ENCODE results near the gene MTARC1.

The MTARC1 gene

DNA sequence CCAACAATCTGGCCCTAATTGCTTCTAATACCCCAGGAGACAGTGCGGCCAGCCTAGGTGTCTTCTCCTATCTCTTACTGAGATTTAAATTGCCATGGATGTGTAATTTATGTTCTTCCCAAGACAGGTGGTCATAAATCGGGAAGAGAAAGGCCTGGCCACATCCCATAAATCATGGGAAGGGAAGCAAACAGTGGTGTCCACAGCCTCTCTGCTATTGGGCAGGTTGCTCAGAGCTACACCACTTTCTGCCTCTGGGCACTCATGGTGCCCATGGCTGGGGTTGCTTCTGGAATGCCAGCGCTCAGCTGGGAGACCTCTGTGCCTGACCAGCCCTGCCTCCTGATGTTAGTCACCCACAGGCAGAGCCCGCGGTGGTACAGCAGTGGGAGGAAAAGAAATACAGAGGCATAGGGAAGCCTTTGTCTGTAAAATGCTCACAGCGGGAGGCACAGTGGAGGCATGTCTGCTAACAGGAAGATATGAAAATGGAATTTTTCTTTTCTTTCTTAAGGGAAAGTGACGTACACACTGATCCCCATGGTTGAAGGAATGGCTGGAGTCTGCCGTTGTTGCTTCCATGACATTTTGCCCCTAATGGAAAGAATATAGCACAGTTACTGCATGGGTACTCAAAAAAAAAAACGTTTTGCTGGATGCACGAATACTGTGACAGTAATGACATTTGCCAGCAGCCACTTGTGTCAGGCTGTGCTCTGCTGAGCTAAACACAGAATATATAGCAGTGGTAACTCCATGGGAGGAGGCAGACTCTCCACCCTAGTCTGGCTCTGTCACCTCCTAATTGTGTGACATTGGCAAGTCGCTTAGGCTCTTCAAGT is 21.9 kb downstream of the MTARC1 start:
- DNase-seq, result no peak

DNA sequence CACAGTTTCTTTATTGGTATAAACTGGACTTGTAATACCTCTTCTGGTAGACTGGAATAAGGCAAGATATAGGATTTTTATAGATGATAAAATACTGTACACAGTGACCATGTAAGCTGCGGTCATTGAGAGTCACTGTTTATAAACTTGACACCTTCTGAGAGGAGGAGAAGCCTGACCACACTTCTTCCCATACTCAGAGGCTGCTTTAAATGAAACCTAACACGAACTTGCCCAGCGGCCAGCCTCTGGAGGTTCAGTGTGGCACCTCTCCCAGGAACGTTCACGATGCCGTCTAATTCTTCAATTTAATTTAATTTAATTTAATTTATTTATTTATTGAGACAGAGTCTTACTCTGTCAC is 22.5 kb downstream of the MTARC1 start:
- no peak for DNase-seq

- DNase-seq, result no peak
Measured at GRCh38 chr1:220809704-220810103, 23.0 kb downstream of the MTARC1 start.

DNA sequence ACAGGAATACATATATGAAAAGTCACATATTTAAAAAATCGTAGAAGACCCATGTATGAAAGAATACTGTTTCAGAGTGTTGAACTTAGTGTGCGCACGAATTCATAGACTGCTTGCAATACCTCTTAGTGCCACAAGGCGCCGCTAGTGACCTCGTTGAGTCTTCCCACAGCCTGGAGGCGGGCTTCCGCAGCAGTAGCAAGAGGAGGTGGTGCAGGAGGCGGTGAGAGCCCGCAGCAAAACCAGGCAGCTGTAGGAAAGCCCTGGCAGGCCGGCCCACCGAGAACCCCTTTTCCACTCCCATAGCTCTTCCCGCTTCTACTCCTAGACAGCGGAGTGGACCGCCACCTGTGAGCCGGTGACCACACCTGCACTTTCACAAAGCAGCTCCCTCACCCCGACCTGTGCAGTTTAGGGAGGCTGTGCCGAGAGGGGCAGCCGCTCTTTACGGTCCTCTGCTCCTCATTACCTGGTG is 23.5 kb downstream of the MTARC1 start:
- peak; percentile 45 for DNase-seq

GRCh38 chr1:220810963-220811362 is 24.2 kb downstream of the MTARC1 start:
- DNase-seq, result no peak

DNA sequence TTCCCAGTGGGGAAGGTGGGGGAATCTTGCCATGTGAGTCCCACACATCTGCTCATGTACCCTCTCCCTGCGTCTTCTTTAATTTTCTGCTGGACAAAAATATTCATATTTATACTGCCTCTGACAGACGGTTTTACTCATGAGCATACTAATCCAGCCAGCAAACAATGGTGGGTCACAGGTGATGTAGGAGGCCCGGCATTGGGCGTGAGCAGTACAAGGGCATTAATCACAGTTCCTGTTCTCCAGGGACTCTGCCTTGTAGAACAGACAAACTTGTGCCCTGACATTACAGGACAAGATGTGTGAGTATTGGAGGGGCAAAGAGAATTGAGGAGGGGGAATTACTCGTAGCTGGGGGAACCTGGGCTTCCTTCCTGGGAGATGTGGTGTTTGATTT is 25.0 kb downstream of the MTARC1 start:
- DNase-seq, result no peak

DNA sequence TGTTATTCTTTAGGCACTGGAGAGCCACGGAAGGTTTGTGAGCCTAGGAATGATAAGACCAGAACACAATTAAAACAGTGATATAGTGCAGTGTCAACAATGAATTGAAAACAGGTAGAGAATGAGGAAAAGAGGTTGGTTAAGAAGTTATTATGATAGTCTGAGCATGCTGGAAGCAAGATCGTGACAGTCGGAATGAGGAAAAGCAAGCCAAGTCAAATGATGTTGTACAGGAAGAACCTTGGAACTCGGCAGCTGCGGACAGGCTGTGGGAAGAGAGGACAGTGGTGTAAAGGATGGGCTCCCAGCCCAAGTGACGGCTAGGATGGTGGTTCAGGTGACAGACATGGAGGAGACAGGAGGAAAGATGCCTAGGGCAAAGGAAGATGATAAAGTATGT is 25.6 kb downstream of the MTARC1 start:
- no peak for DNase-seq

- no peak for DNase-seq
Measured at GRCh38 chr1:220813013-220813412, 26.3 kb downstream of the MTARC1 start.

DNA sequence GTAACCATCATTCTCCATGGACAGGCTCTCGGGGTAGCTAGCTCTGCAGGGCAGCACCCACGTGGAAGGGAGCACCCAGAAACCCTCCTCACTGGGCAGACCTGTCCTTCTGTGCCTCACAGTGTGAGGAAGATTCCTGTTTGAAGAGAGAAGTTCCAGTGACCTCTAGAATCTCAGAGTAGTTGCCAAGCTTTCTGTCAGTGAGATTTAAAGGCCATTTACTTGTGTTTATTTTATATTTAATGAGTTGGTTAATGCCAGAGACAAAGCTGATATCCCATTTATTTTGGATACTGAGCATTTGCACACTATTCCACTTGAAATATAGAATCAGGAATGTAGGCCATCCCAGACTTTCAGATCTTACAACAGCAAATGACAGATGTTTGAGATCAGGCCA is 28.7 kb downstream of the MTARC1 start:
- no peak for DNase-seq

DNA sequence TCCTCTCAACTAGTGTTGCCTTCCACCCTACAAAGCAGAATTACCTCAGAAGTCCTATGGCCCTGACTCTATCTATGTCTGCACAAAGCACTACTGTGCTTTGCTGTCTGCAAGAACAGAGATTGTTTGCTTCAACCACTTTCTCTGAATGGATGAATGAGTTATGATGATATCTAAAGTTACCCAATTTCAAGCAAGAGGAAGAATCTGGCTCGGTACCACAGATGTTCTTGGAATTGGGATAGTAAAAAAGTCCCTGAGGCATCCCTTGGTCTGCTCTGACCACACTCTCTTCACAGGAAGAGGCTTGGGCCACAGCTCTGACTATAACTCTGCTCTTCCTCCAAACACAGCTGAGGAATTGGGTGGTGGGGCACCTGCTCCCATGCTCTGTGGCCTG is 31.2 kb downstream of the MTARC1 start:
- no peak for DNase-seq

DNA sequence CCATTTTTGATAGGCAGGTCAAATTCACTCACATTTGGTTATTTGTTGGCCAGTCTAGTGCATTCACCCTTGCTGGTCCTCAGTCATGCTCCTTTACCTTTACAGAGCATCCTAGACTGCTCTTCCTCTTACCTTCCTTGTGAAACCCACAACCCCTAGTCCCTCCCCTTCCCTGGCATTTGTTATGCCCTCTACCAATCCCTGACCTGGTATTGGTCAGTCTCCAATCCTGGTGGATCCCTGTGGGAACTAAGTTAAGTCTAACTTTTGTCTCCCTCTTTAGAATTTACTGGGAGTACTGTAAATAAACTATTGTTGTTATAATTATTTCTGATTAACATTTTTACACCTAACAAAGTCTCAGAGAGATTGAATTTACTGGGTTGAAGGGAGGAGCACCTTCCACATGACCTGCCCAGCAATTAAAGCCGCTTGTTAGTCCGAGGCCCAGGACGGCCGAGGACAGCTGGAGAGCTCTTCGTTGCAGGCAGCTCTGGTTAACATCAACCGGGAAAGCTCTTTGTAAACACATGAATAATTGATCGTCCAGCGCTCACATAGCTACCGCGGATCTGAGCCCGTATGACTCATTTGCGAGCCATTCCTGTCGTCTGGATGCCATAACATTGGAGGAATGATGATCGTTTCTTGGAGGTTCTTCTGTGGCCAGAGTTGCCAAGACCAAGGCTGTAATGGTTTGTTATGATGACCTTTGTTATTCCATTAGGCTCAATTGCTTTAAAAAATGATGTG is 31.9 kb downstream of the MTARC1 start:
- no peak for DNase-seq

DNA sequence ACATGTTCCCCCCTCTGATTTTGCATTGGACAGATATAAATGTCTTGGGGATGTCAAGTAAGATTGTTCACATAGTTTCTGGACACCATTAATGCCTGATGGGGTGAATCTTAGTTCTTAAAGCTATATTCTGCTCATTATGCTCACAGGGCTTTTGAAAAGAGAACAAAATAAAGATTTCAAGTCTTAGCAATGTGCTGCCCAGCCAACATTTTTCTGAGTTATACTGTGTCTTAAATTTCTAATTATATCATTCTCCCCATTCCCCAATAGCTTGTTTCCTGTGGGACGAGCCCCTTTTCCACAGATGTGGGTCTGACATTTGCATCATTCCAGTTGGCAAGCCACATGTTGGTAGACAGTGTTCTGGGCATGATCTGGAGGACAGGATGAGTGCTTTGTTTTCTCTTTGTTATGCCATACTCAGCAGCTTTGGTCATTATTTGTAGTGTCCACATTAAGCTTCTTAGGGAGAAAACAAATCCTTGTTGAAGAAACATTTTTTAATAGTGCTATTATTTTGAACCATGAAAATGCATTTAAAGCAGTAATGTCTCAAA is 32.8 kb downstream of the MTARC1 start:
- DNase-seq, result no peak

GRCh38 chr1:220824031-220824989 is 37.6 kb downstream of the MTARC1 start:
- DNase-seq, result no peak

- DNase-seq, result no peak
Measured at GRCh38 chr1:220825819-220826551, 39.3 kb downstream of the MTARC1 start.

GRCh38 chr1:220826729-220827128 is 40.0 kb downstream of the MTARC1 start:
- DNase-seq, result no peak

GRCh38 chr1:220827445-220828178 is 40.9 kb downstream of the MTARC1 start:
- DNase-seq, result no peak

GRCh38 chr1:220828179-220828490 is 41.4 kb downstream of the MTARC1 start:
- DNase-seq, result no peak

GRCh38 chr1:220828950-220829586 is 42.4 kb downstream of the MTARC1 start:
- DNase-seq, result no peak

GRCh38 chr1:220833436-220833835 is 46.7 kb downstream of the MTARC1 start:
- no peak for DNase-seq

- DNase-seq, result no peak
Measured at GRCh38 chr1:220834155-220834870, 47.6 kb downstream of the MTARC1 start.
